Mucosa of descending colon (tissue), 3 donors: ENCODE results near the gene TNNI3. TPM values are rescaled to one million over a fixed set of nuclear protein-coding genes. Genes with fewer than 3 reads are reported as not detected.
"Not testable (repeated sequence)": the region's sequence is repeated elsewhere in the genome, so short reads cannot be mapped to it uniquely, and the experiment has no call there.

ENCODE experiments used
- ATAC-seq: fragments of 200-7000 bp; cut with Tn5 transposase; one replicate; pipeline ENCODE4 v1.9.1; 2020; ENCODE audit warnings: mild to moderate bottlenecking, moderate library complexity
- DNase-seq, 3 donors: peaks; one replicate each; pipeline ENCODE4 v3.0.0-alpha.2; 2020
- H3K36me3 ChIP-seq: fragments of 200-600 bp; one replicate; pipeline ENCODE4 v1.8.0; 2021; ENCODE audit warnings: low read depth, mild to moderate bottlenecking
- H3K4me1 ChIP-seq: fragments of 200-600 bp; one replicate; pipeline ENCODE4 v1.8.0; 2021; ENCODE audit warnings: low read depth, mild to moderate bottlenecking
- H3K4me3 ChIP-seq: fragments of 200-600 bp; one replicate; pipeline ENCODE4 v1.8.0; 2021; ENCODE audit warnings: mild to moderate bottlenecking
- H3K9me3 ChIP-seq: fragments of 200-600 bp; one replicate; pipeline ENCODE4 v1.8.0; 2021; ENCODE audit warnings: mild to moderate bottlenecking
- intact Hi-C, 2 donors: fragments of 100-400 bp; cut with DNase I in 1 of 2; cut with micrococcal nuclease in 1 of 2; formaldehyde crosslinking; loops; one replicate each; pipeline versions ENCODE4 v1.11.0 to v1.11.1; 2022; cut with DNase I, micrococcal nuclease
- total RNA-seq, 3 donors: library from RNA; stranded (reverse); fragmentation: NEBNext Ultra II Directional in 2 of 3; extraction: Animal tissue kit (Norgen Biotek cat#: 25700) in 2 of 3; gene quantifications; one replicate each; pipeline versions ENCODE4 v1.2.1 to v1.2.4, GENCODE V29; 2021 to 2023
- TF ChIP-seq, protein P1 (sequence below): fragments of 200-600 bp; IDR thresholded peaks from one replicate; pipeline ENCODE4 v1.8.0; 2022; ENCODE audit warnings: antibody characterized with exemption, mild to moderate bottlenecking
- donor health status: DM: no; HTN: no; CAD: no; lungs with moderate emphysema.
- donor health status: DM: no; HTN: no; CAD: no.
- donor health status: DM: no; HTN: yes; CAD: no.

Gene TNNI3
- total RNA-seq, 3 donors from 2014 or later, result 2.2 TPM; not detected in 2

DNA sequence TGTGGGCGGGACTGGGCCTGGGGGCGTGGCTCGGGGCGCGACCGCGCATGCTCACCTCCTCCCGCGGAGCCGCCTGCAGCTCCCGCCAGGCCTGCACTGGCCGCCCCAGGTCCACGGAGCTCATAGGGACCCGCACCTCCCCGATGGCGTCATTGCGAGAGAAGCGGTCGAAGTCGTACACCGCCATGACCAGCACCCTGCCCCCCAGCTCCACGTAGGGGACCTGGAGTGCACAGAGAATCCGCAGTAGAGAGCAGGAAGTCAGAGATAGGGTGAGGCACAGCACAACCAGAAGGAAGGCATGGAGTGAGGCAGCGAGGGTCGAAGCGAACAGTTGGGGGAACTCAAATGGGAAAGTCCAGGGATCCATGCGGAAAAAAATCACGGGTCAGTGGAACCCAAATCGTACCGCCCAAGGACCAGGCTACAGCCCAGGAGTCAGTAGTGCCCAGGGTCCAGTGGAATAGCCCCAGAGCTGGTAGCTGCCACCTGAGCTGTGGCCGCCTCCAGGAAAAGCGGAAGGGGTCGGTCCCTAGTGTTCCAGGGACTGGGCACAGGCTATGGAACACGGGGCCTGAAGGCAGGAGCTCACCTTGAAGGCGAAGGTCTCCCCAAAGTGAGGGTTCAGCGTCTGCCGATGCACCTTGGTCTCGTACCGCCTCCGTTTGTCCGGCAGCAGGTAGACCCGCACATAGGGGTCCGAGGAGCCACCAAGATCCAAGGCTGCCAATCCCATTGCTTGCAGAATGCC lies 17.8 kb upstream of the TNNI3 start:
- TF ChIP-seq, protein P1, sequence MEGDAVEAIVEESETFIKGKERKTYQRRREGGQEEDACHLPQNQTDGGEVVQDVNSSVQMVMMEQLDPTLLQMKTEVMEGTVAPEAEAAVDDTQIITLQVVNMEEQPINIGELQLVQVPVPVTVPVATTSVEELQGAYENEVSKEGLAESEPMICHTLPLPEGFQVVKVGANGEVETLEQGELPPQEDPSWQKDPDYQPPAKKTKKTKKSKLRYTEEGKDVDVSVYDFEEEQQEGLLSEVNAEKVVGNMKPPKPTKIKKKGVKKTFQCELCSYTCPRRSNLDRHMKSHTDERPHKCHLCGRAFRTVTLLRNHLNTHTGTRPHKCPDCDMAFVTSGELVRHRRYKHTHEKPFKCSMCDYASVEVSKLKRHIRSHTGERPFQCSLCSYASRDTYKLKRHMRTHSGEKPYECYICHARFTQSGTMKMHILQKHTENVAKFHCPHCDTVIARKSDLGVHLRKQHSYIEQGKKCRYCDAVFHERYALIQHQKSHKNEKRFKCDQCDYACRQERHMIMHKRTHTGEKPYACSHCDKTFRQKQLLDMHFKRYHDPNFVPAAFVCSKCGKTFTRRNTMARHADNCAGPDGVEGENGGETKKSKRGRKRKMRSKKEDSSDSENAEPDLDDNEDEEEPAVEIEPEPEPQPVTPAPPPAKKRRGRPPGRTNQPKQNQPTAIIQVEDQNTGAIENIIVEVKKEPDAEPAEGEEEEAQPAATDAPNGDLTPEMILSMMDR, result no peak
- no peak for ATAC-seq

DNA sequence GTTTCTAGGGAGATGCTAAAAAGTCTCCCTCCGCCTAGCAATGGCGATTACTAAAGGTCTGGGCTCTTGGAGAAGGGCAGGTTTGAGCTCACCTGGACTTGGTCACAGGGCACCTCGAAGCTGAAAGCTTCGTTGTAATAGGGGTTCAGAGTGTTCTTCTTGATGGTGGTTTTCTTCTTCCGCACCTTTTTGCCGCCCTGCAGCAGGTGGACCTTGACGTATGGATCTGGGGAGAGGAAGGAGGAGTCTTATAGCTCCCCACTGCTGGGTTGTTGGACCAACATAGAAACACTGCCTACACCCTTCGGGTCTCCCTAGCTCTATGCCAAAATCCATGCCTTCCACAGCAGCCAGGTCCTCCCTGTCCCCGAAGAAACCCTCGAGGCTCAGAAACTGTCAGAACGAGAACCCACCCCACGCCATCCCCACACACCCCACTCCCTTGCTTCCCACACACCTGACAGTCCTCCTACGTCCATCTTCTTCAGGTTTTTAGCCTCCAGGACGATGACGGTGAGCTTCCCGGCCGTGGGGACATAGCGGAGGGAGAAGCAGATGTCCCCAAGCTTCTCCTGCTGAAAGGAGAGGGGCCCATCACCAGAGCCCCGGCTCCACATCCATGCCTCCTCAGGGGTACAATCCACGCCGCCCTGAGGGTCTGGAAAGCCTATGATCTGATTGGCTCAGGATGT lies 17.0 kb upstream of the TNNI3 start:
- no peaks in the 10 kb centered on the region for H3K9me3 ChIP-seq
- DNase-seq (no peak), ATAC-seq (no peak)
- peaks cover 12% of the 10 kb centered on the region for H3K4me1 ChIP-seq
- intact Hi-C loops, result no loop called here
- TF ChIP-seq, protein P1, result no peak
- H3K36me3 ChIP-seq, result no peaks in the 10 kb centered on the region
- H3K4me3 ChIP-seq, result no peak overlapping the region

More for the DNA sequence above, 17.8 kb upstream of the TNNI3 start:
- no peaks in the 10 kb centered on the region for H3K9me3 ChIP-seq
- H3K4me1 ChIP-seq, result peaks cover 19% of the 10 kb centered on the region
- DNase-seq, result no peak
- H3K36me3 ChIP-seq, result no peaks in the 10 kb centered on the region
- H3K4me3 ChIP-seq, result no peak overlapping the region
- intact Hi-C loops, result no loop called here

GRCh38 chr19:55173714-55174409 lies 16.3 kb upstream of the TNNI3 start:
- Histone ChIP-seq H3K4me3 (no peak overlapping the region), H3K36me3 (no peaks in the 10 kb centered on the region), H3K9me3 (no peaks in the 10 kb centered on the region), H3K4me1 (peaks cover 6% of the 10 kb centered on the region)
- DNase-seq, result peak; percentile 48 to 70 (median 65)
- peak; percentile 75 for ATAC-seq
- intact Hi-C loops, result no loop called here
- TF ChIP-seq, protein P1, result no peak

- Histone ChIP-seq H3K9me3 (no peaks in the 10 kb centered on the region), H3K36me3 (no peaks in the 10 kb centered on the region), H3K4me3 (no peak overlapping the region), H3K4me1 (peaks cover 6% of the 10 kb centered on the region)
- no peak for ATAC-seq
- no peak for DNase-seq
- TF ChIP-seq, protein P1, result no peak
- intact Hi-C loops, result no loop called here
Measured at GRCh38 chr19:55173186-55173713, 15.7 kb upstream of the TNNI3 start.

- intact Hi-C loops, result no loop called here
- Histone ChIP-seq H3K36me3 (no peaks in the 10 kb centered on the region), H3K4me3 (no peak overlapping the region), H3K9me3 (no peaks in the 10 kb centered on the region), H3K4me1 (peaks cover 6% of the 10 kb centered on the region)
- ATAC-seq (no peak), DNase-seq (no peak)
- TF ChIP-seq, protein P1, result no peak
Measured at GRCh38 chr19:55172741-55173140, 15.2 kb upstream of the TNNI3 start.

DNA sequence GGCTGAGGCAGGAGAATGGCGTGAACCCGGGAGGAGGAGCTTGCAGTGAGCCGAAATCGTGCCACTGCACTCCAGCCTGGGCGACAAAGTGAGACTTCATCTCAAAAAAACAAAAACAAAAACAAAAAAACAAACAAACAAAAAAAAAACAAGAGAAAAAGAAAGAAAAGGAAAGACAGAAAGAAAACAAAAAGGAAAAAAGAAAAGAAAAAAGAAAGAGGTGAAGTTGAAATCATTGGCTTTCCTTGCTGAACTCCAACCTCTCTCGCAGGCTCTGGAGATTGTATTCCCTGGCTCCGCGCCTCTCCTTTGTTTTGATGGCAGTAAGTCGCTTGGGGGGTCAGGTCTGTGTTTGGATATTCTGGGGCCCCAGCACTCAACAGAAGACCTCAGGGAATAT lies 14.8 kb upstream of the TNNI3 start:
- H3K4me1 ChIP-seq, intact Hi-C loops, H3K9me3 ChIP-seq, H3K36me3 ChIP-seq, H3K4me3 ChIP-seq, ATAC-seq, DNase-seq: not testable (repeated sequence)
